Vagina (tissue), 2 donors: ENCODE measurements around the gene VWA3B.

Experiments used
- CTCF ChIP-seq, 3 experiments: fragments of 450-650 bp in 2 of 3; fragments of 200-600 bp in 1 of 3; sonication (generic) in 1 of 3; IDR thresholded peaks; one replicate each; pipeline ENCODE4 v1.5.1; 2017 to 2019; ENCODE audit warnings: antibody characterized with exemption in 3 of 3, mild to moderate bottlenecking in 2 of 3, moderate library complexity in 2 of 3
- POLR2A ChIP-seq, 2 donors: fragments of 450-650 bp; IDR thresholded peaks; one replicate each; pipeline ENCODE4 v1.6.1; 2017; ENCODE audit warnings: antibody characterized with exemption in 2 of 2, mild to moderate bottlenecking in 2 of 2, moderate library complexity in 2 of 2

GRCh38 chr2:98258906-98259305 is 171.9 kb downstream of the VWA3B start:
- TF ChIP-seq CTCF (IDR thresholded peaks at IDR 0.05), result no peak
- no peak for TF ChIP-seq POLR2A (IDR thresholded peaks at IDR 0.05)
